ENCODE measurements around the gene ADAM21.
"Not testable (repeated sequence)": the region's sequence is repeated elsewhere in the genome, so short reads cannot be mapped to it uniquely, and the experiment has no call there.

- TF ChIP-seq CTCF, POLR2AphosphoS5 (IDR thresholded peaks at IDR 0.05): not testable (repeated sequence)
These were observed 19.0 kb downstream of the ADAM21 start for GRCh38 chr14:70470863-70471563.

All from prostate gland (tissue), 2 donors.